ENCODE results near the gene DICER1.

- TF ChIP-seq CTCF (conservative IDR thresholded peaks at IDR 0.05 in 1 of 2, IDR thresholded peaks at IDR 0.05 in 1 of 2; ENCODE audit: extremely low read depth in 1 of 2, insufficient read depth in 1 of 2, low read depth in 1 of 2, low read length in 2 of 2) (no peak), EZH2 (IDR thresholded peaks at IDR 0.05; ENCODE audit: borderline replicate concordance, low read length) (no peak)
Observed at GRCh38 chr14:95056476-95056875, 100.9 kb downstream of the DICER1 start.

Measured in mammary epithelial cell (primary cell).